HG03439 (cell line): ENCODE results near the gene PRKN.
"Not testable (repeated sequence)": the region's sequence is repeated elsewhere in the genome, so short reads cannot be mapped to it uniquely, and the experiment has no call there.

Source experiments
- ATAC-seq: cut with Tn5 transposase; IDR thresholded peaks from one replicate; pipeline ENCODE4 v1.9.1; 2021; ENCODE audit warnings: mild to moderate bottlenecking, moderate library complexity; ENCODE audit not compliant: unreplicated experiment

PRKN gene

DNA sequence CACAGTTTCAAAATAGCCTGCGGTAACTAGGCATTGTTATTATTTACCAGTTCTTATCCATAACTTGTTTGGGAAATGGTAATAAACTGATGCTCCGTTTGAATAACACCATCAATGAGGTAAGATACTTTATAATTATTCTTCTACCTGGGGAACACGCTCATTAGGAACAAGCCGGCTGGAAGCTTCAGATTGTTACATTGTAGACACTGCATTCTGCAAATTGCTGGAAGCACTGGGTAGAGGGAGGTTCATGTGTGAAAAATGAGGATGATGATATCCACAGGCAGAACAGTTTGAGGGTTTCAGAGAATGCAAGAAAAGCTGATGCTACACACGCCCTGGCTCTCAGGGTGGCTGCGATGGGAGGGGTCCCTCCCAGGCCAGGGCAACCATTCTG lies 893.1 kb downstream of the PRKN start:
- ATAC-seq = no peak

DNA sequence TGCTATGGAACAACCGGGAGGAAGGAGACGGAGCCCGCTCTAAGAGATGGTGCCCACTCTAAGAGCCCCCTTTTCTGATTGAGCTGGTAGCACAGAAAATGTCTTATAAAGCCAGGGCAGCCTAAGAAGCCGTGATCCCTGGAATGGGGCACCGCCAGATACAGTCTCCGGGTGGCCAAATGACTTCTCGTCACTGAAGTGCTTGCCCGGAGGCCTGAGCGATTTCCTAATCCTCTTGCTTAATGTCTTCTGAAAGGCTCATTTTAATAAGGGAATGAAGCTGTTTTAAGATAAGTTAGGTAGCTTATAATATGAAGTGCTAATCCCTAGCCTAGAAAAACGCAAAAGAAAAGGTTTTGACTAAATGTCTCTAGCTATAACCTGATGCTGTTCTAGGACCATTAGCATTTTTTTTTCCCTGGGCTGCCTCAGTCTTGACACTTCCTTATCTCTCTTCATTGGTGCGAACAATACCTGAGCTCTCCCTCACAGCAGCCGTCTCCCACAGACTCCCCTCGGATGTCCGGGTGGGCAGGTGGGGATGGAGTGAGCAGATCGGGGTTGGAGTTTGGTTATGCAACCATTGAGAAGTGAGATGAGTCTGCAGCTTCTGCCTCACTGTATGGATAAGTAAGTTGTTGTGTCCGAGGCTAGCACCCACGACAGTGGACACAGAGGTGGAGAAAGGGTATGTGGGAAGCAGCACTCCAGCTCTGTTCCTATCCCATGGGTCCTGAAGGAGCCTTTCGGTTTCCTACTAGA lies 894.3 kb downstream of the PRKN start:
- ATAC-seq = no peak

DNA sequence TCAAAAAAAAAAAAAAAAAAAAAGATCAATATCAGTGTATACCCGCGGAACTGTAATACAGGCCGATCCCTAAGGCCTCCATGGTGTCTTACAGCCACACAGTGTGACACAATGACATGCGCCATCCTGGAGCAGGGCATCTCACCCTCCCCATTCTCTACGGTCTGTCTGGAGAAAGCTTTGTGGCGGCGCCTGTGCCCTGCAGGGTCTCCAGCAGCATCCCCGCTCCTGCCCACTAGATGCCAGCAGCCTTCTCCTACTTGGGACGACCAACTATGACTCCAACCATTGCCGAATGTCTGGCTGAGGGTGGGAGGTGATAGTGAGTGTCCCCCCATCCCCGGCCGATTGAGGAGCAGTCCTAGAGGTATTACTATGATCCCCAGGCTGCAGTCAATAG lies 894.9 kb downstream of the PRKN start:
- ATAC-seq = no peak

DNA sequence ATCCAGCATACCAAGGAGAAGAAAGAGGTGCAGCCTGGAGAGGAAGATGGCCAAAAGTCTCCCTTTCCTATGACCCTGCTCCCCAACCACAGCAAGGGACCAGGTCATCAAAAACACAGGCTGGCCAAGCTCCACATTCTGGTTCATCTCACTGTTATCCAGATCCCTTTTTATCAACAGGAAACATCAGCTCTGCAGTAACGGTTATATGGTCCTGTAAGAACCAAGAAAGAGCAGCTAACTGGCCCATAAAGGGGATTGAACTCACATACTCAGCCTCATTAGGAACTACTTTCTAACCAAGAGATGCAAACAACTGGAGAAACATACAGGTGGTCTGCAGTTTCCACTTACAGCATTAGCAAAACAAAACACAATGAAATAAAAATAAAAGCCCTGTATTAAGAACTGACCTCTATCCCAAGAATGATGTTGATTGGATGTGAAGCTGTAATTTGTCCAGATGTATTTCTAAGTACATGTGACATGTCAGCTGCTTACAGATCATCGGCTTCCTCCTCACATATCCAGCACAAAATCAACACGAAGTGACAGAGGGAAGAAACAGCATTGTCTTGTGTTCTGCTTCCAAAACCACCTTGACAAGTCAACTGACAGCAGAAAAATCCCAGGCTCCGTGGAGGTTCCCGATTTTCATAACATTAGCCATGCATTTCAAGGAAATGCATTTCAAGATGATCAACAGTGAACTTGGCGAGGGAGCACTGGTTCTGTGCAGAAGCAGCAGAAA lies 896.5 kb downstream of the PRKN start:
- ATAC-seq = no peak

DNA sequence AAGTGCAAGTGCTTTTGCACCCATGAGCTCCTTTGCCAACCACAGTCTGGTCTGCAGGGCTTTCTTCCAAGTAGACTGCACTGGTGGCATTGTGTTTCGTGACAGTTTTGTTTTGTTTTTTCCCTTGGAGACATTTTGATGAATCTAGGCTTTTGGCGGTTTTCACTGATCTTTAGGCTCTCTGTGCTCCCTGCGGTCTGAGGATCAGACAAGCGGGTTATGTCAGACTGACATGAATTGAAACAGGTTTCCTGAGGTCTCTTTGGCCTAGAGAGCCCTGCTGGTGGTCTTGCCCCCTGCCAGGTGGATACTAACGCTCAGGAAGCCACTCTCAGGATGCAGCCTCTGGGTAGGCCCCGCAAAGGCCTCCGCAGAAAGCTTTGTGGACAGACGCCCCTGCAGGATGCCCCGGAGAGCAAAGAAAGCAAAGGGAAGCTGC lies 898.3 kb downstream of the PRKN start:
- ATAC-seq = no peak

DNA sequence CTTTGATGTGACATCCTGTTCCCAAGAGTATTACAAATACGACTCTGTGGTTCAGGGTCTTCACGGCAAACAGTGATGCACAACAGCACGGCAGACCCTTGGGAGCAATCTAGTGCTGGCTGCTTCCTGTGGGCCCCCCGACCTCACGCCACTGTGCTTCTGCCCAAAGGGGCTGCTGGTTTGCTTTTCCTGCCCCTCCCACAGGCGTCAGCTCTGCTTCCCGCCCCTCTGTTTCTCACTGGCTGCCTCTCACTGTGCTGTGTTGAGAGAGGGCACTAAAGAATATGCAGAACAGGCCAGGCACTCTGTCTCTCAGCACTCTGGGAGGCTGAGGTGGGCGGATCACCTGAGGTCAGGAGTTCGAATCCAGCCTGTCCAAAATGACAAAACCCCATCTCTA lies 899.2 kb downstream of the PRKN start:
- ATAC-seq = no peak

DNA sequence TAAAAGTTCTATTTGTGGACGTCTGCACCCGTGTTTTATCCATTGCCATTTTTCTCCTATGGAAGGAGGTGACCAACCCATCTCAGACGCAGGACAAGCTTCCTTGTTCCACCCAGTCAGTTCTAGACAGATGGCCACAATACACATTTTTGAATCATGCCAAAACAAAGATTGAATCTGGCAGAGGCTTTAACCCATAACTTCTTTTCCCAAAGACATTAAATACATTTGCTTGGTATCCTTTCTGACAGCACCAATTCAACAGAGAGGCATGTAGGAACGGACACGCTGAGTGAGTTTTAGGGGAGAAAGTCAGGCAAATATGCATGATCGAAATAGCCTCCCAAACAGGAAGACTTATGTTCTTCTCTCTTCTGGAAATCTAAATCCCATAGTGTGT lies 901.1 kb downstream of the PRKN start:
- no peak for ATAC-seq

DNA sequence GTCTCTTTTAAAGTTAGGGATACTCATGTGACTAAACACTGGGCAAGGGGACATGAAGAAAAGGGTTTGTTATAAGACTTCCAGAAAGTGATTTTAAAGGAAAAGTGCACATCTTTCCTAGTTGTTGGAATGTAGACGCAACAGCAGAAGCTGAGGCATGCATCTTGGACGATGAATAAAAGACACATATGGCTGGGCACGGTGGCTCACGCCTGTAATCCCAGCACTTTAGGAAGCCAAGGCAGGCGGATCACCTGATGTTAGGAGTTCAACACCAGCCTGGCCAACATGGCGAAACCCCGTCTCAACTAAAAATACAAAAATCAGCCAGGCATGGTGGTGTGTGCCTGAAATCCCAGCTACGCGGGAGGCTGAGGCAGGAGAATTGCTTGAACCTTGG lies 905.4 kb downstream of the PRKN start:
- ATAC-seq = not testable (repeated sequence)

DNA sequence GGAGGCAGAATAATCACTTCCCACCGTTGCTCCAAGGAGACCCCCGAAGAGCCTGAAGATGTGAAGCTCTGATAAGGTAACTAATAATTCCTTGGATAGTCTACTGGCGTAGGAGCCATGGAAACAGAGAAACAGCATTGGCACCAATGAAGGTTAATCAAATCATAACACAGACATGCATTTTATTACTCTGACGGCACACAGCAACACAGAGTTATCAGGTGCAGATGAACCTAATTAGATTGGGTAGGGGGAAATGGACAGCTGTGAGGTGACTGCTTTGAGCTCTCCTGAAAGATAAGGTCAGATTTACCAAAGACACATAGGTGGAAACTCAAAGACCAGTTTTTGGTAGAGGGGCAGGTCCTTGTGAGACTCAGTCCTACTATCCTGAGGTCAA lies 909.7 kb downstream of the PRKN start:
- no peak for ATAC-seq

DNA sequence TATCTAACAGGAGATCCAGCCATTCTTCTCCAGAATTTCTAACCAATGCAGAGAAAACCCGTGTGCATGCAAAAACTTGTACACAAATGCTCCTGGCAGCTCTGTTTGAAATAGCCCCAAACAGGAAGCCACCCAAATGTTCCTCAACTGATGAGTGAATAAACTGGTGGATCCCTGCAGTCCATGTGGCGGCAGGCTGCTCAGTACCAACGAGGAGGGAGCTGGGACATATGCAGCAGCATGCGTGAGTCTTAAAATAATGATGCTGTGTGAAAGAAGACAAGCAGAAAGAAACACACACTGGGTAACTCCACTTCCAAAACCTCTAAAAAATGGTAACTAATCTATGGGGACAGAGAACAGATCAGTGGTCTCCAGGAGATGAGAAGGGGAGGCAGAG lies 911.6 kb downstream of the PRKN start:
- no peak for ATAC-seq

DNA sequence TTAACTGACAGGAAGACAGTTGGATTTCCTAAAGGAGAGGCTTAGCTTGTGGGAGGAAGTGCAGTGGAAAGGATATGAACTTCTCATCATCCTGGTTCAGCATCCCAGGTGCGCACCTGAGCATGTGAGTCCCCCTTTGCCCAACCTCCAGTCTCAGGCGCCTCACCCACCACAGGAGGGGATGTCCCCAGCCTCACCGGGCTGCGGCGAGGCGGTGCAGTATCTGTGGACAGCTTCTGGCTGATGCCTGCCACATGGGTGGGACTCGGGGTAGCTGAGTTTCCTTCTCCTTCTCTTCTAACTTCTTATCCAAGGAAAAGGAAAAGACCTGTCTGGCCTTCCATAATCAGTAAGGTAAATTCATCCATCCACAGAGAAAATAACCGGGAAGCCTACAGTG lies 914.4 kb downstream of the PRKN start:
- no peak for ATAC-seq

DNA sequence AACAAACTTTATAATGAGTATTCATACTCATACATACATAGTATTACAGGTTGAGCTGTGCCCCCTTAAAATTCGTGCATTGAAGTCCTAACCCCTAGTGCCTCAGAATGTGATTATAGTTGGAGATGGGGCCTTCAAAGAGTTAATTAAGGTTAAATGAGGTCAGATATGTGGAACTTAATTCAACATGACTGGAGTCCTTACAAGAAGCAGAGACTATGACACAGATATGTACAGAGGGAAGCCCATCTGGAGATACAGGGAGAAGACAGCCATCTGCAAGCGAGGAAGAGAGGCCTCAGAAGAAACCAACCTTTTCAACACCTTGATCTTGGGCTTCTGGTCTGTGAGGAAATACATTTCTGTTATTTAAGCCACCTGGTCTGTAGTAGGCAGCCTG lies 917.6 kb downstream of the PRKN start:
- no peak for ATAC-seq

DNA sequence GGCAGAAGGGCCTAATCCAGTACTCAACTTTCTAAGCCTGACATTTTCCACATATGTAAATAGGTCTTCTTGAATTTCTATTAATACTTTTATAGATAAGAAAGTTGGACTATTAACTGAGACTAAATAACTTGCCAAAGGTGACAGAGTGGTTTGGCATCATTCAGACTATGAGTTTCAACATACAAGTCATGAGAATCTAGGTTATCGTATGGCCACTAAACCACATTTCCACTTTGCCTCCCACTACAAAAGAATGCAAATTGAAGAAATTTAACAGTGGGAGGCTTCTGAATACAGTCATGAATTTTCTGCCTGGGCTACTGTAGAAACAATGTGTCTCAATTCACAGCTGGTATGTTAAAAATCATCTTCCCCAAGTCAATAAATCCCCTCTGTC lies 922.7 kb downstream of the PRKN start:
- no peak for ATAC-seq

DNA sequence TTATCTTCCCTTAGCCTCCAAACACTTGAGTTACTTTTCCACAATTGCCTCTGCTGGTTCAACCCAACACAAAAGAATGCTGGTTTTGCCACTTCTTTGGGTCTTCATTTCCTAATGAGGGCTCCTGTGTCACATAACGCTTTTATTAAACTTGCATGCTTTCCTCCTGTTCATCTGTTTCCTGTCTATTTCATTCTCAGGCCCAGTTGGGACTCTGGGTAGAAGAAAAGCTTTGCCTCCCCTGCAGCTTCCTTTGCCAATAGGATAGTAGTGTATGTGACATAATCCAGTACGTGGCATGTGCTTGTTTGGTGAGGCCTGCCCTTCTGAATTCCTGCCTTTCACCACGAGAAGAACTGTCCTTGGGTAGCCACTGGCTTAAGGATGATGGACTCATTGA lies 924.4 kb downstream of the PRKN start:
- no peak for ATAC-seq

DNA sequence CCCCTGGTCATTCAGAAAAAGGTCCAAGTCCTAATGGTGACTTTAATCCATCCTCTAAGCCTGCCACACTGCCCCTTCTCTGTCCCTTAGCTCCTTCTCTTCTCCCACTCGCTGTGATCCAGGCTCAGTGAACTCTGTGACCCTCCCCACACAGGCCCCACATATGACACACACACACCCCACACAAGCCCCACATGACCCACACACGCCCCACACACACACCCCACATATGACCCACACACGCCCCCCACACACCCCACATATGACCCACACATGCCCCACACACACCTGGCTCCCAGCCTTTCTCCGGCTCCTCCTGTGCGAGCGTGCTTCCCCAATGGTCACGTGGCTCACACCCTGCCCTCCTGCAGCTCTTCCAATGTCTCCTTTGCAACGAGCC lies 925.3 kb downstream of the PRKN start:
- no peak for ATAC-seq

DNA sequence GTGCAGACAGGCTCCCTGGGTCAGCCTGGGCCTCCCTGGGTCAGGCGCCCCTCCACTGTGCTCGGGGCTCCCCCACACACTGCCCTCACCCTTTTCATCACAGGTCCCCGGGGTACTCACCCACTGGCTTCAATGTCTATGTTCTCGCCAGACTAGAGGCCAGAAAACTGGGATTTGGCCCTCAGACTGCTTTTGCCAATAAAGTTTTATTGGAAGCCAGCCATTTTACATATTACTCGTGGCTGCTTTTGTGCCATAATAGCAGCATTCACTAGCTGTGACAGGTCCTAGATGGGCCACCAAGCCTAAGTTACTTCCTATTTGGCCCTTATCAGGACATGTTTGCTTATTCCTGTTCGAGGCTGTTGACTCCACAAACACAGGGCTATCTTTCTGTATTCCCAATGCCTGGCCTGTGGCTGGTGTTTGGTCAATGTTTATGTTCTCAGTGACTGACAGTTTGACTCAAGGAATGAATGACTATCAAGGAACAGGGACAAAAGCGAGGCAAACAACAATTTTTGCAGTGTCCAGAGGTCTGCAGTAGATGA lies 928.6 kb downstream of the PRKN start:
- no peak for ATAC-seq

DNA sequence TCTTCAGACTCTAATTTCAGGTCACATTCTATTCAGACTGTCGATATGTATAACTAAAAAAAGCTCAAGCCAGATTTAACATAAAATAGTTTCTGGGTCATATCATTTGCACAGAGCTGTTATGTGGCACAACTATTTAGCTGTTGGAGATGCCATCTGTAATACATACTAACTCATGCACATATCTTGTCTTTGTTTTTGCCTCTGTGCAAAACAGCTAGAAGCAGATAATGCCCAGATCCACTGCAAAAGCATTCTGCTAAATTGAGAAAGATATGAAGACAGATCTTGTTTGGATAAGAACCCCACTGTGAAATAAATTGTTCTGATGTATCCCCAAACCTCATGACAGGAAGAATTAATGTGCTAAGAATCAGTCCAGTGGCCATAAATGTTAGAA lies 930.9 kb downstream of the PRKN start:
- ATAC-seq = no peak

DNA sequence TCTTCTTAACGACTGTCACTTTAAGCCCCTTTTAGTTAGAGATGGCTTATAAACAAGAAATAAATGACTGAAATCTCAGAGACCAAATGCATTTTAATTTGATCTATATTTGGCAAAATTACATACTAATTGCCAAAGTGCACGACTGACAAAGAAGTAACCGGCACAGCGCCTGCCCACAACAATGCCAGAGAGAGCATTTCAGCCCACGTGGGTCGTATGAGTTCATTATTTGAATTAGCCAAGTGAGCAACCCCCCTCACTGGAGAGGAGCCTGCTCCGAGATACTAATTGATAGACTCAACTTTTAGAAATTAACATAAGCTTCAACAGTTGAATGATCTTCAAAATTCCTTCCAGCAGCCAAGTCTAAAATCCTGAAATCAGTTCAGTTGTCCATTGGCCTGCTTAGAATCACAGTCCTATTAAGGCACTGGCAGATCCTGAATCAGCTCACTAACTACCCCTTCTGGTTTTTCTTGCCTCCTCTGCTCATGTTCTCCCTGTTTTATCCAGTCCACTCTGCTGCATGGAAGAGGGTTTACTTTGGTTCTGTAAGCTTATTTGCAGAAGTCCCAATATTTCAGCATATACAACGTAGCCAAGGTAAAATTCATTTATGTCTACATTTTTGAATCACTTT lies 934.6 kb downstream of the PRKN start:
- ATAC-seq = no peak

DNA sequence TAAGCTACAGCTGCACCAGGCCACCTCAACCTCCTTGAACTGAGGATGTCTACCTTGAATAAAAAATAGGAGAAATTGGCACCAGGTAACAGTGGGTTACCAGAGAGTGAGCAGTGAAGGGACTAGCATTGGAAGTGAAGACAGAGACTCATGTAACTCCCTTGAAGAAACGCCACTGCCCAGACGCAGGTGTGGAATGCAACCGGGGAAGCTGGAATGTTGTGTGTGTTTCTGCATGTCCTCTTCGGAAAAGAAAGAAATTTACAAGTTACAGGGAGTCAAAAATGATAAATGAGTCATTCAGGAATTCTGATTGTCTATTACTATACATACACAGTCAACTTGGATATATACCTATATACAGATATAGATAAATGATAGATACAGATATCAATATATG lies 939.0 kb downstream of the PRKN start:
- no peak for ATAC-seq

DNA sequence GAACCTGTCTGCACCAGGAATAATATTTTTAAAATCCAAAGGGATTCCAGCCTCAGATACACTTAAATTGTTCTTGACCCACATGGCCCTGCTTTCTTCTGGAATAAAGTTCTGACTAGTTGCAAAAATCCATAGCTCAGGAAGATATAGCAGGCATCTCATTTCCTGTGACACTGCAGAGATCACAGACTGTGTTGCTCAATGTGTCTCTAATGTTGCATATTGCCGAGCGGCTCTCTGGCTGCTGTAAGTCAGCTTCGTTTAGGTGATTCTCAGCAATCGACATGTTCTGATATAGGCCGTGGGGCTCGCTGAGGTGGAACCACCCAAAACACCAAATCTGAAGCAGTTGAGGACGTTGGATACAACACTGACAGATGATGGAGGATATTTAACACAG lies 955.4 kb downstream of the PRKN start:
- no peak for ATAC-seq

DNA sequence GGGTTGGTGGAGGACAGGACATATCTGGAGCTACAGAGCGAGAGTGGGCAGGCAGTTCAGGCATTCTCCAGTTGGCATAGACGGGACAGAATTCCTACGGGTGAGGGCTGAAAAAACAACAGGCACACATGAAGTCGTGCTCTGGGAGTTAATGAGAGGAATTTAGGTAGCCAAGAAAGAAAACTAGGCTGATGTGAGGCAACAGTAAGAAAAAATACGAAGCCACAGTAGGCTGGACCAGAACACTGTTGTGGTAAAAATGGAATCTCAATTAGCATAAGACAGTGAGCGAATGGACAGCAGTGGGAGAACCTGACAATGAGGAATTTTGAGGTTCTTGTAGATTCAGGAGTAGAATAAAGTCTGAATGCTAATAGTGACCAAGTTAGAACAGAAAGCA lies 965.6 kb downstream of the PRKN start:
- ATAC-seq = no peak

DNA sequence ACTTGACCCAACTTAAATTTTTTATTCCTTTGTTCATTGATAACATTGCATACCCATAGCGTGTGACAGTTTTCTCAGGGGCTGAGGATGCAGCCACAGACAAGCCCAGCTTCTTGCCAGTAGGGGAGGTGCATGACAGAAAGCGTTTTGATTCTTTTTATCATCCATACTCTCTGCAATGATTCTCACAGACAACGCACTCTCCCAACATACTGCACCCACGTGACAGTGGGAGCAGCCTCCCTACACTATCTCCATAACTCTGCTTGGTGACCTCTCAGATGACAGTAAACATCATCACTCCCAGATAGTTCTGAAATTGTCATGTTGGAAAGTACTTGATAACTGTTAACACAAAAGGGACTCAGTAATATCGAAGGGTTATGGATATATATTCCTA lies 972.5 kb downstream of the PRKN start:
- no peak for ATAC-seq
